A673 (cell line): ENCODE data around the gene ARPP21. TPM values are rescaled to one million over a fixed set of nuclear protein-coding genes. Genes with fewer than 3 reads are reported as not detected.
"Not testable (repeated sequence)": the region's sequence is repeated elsewhere in the genome, so short reads cannot be mapped to it uniquely, and the experiment has no call there.

Experiments used
- BruUV-seq: library from RNA; stranded (reverse); fragments of 400-500 nt; replicated peaks from 2 replicates; lab custom pipeline; 2021; lab: Mats Ljungman, UMichigan
- CTCF ChIA-PET: fragments of 300-600 bp; sonication (Branson Sonifier 250); formaldehyde crosslinking; loops from one replicate; lab custom pipeline; 2022; ENCODE audit warnings: antibody characterized with exemption; lab: Charles Lee
- POLR2A ChIA-PET: fragments of 300-600 bp; sonication (Branson Sonifier 250); formaldehyde crosslinking; loops from one replicate; lab custom pipeline; 2022; ENCODE audit warnings: antibody characterized with exemption; ENCODE audit not compliant: low non-redundant PET; lab: Charles Lee
- DNase-seq: peaks from one replicate; pipeline ENCODE4 v3.0.0-alpha.2; 2015; ENCODE audit warnings: low spot score
- H3K27ac ChIP-seq: fragments of 200-600 bp; sonication (generic); 2 replicates; pipeline ENCODE4 v1.5.1; 2016; ENCODE audit warnings: mixed run types, low read depth, mild to moderate bottlenecking, mixed read lengths, antibody characterized with exemption, low read length; ENCODE audit not compliant: poor library complexity, severe bottlenecking
- H3K27me3 ChIP-seq: fragments of 200-600 bp; sonication (generic); replicated peaks from 2 replicates; pipeline ENCODE4 v1.6.1; 2017; ENCODE audit warnings: mixed run types, low read depth, mild to moderate bottlenecking, mixed read lengths, antibody characterized with exemption, low read length; ENCODE audit not compliant: insufficient read depth, poor library complexity
- H3K36me3 ChIP-seq: fragments of 200-600 bp; sonication (generic); 2 replicates; pipeline ENCODE4 v1.6.1; 2016; ENCODE audit warnings: mixed run types, mild to moderate bottlenecking, mixed read lengths, antibody characterized with exemption, low read length; ENCODE audit not compliant: insufficient read depth, poor library complexity, severe bottlenecking
- H3K4me1 ChIP-seq: fragments of 200-600 bp; sonication (generic); 2 replicates; pipeline ENCODE4 v1.6.1; 2017; ENCODE audit warnings: mixed run types, mild to moderate bottlenecking, mixed read lengths, antibody characterized with exemption, low read length; ENCODE audit not compliant: insufficient read depth, poor library complexity, severe bottlenecking
- H3K4me3 ChIP-seq: fragments of 200-600 bp; sonication (generic); 2 replicates; pipeline ENCODE4 v1.5.1; 2016; ENCODE audit warnings: low read depth, mixed run types, mild to moderate bottlenecking, mixed read lengths, low read length; ENCODE audit not compliant: poor library complexity, severe bottlenecking
- H3K9me3 ChIP-seq: fragments of 200-600 bp; sonication (generic); 2 replicates; pipeline ENCODE4 v1.6.1; 2016; ENCODE audit warnings: mixed run types, low read depth, mild to moderate bottlenecking, mixed read lengths, antibody characterized with exemption, low read length; ENCODE audit not compliant: poor library complexity, severe bottlenecking
- EZH2 ChIP-seq: fragments of 200-600 bp; sonication (generic); IDR thresholded peaks from 2 replicates; pipeline ENCODE4 v1.6.1; 2017; ENCODE audit warnings: borderline replicate concordance, low read depth, mild to moderate bottlenecking, mixed read lengths, antibody characterized with exemption, low read length; ENCODE audit not compliant: poor library complexity, severe bottlenecking
- intact Hi-C: fragments of 100-400 bp; cut with micrococcal nuclease; formaldehyde crosslinking; loops from one replicate; pipeline ENCODE4 v1.10.0; 2022; ENCODE audit not compliant: unreplicated experiment
- total RNA-seq: library from RNA; stranded (reverse); gene quantifications from 2 replicates; pipeline ENCODE4 v1.2.3, GENCODE V29; 2021
- TF ChIP-seq, protein P1 (sequence below): fragments of 300-800, 200-600 bp; sonication (generic); conservative IDR thresholded peaks from 2 replicates; pipeline ENCODE4 v1.5.1; 2017; ENCODE audit warnings: low read depth, mild to moderate bottlenecking, antibody characterized with exemption, low read length, moderate library complexity, mixed read lengths

ARPP21 gene
- total RNA-seq, 1 experiment from 2014 or later: not detected

DNA sequence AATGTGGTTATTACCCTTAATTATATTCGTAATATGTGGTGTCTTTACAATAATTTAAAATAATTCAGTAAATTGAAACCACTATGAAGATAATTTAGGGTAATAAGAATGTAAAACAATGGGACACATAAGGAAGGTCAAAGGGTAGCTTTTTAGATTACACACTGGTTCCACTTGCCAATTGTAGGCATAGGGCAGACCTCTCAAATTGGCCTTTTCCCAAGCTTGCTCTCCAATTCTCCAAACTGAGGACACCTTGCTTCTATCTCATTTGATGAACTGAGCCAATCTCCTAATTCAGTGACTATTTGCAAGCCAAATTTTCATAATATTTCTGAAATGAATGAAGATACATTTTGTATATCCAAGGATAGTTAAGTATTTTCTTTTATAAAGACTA, 151.4 kb downstream of the ARPP21 start:
- intact Hi-C loops: no loop called here
- POLR2A ChIA-PET: no interaction called here
- H3K4me3 ChIP-seq: no peak overlapping the region
- no TSS peak for BruUV-seq
- no peaks in the 10 kb centered on the region for H3K9me3 ChIP-seq
- DNase-seq: no peak
- no peaks in the 10 kb centered on the region for H3K4me1 ChIP-seq
- no peak overlapping the region for H3K27ac ChIP-seq
- no peaks in the 10 kb centered on the region for H3K36me3 ChIP-seq
- no peaks in the 10 kb centered on the region for H3K27me3 ChIP-seq
- CTCF ChIA-PET: no interaction called here
- no peak for TF ChIP-seq EZH2

DNA sequence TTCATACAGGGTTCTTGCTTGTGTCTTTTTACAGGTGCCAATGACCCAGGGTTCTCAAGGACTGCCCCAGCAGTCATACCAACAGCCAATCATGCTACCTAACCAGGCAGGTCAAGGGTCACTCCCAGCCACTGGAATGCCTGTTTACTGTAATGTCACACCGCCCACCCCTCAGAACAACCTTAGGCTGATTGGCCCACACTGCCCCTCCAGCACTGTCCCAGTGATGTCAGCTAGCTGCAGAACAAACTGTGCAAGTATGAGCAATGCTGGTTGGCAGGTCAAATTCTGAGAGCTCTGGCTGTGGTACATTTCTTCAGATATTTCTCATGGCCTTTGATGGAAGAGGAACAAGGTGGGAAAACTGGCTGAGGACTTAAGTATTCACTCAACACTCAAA, 154.3 kb downstream of the ARPP21 start:
- no TSS peak for BruUV-seq
- DNase-seq: no peak
- H3K4me3 ChIP-seq: no peak overlapping the region
- ChIA-PET CTCF (no interaction called here), POLR2A (no interaction called here)
- no peak for TF ChIP-seq EZH2
- TF ChIP-seq, protein P1, sequence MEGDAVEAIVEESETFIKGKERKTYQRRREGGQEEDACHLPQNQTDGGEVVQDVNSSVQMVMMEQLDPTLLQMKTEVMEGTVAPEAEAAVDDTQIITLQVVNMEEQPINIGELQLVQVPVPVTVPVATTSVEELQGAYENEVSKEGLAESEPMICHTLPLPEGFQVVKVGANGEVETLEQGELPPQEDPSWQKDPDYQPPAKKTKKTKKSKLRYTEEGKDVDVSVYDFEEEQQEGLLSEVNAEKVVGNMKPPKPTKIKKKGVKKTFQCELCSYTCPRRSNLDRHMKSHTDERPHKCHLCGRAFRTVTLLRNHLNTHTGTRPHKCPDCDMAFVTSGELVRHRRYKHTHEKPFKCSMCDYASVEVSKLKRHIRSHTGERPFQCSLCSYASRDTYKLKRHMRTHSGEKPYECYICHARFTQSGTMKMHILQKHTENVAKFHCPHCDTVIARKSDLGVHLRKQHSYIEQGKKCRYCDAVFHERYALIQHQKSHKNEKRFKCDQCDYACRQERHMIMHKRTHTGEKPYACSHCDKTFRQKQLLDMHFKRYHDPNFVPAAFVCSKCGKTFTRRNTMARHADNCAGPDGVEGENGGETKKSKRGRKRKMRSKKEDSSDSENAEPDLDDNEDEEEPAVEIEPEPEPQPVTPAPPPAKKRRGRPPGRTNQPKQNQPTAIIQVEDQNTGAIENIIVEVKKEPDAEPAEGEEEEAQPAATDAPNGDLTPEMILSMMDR: no peak
- no peaks in the 10 kb centered on the region for H3K4me1 ChIP-seq
- no peaks in the 10 kb centered on the region for H3K27me3 ChIP-seq
- H3K27ac ChIP-seq: no peak overlapping the region
- H3K9me3 ChIP-seq: no peaks in the 10 kb centered on the region
- intact Hi-C loops: no loop called here
- no peaks in the 10 kb centered on the region for H3K36me3 ChIP-seq

GRCh38 chr3:35800960-35801459, 161.7 kb downstream of the ARPP21 start:
- TF ChIP-seq, protein P1: no peak
- no peak for TF ChIP-seq EZH2
- ChIA-PET CTCF (no interaction called here), POLR2A (no interaction called here)
- intact Hi-C loops: no loop called here
- Histone ChIP-seq H3K27me3 (no peaks in the 10 kb centered on the region), H3K36me3 (no peaks in the 10 kb centered on the region), H3K4me1 (no peaks in the 10 kb centered on the region), H3K9me3 (no peaks in the 10 kb centered on the region), H3K27ac (no peak overlapping the region), H3K4me3 (no peak overlapping the region)
- DNase-seq: no peak
- no TSS peak for BruUV-seq

DNA sequence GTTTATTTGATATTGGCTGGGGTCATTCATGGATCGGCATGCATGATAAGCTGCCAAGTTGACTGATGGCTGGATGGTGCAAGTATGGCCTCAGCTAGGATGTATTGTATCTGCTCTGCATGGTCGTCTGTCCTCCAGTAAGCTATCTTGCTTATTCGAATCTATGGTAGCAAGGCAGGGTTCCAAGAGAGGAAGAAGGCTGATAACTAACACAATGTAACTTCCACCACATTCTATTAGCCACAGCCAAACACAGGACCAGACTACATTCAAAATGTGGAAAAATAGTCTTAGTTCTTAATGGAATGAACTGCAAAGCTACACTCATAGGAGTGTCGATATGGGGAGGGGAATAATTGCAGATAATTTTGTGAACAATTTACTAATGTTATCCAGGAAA, 175.2 kb downstream of the ARPP21 start:
- H3K36me3 ChIP-seq: no peaks in the 10 kb centered on the region
- ChIA-PET POLR2A (no interaction called here), CTCF (no interaction called here)
- H3K27ac ChIP-seq: no peak overlapping the region
- H3K4me1 ChIP-seq: no peaks in the 10 kb centered on the region
- H3K9me3 ChIP-seq: no peaks in the 10 kb centered on the region
- no peak overlapping the region for H3K4me3 ChIP-seq
- intact Hi-C loops: no loop called here
- TF ChIP-seq, protein P1: no peak
- TF ChIP-seq EZH2: no peak
- DNase-seq: no peak
- no TSS peak for BruUV-seq
- no peaks in the 10 kb centered on the region for H3K27me3 ChIP-seq

DNA sequence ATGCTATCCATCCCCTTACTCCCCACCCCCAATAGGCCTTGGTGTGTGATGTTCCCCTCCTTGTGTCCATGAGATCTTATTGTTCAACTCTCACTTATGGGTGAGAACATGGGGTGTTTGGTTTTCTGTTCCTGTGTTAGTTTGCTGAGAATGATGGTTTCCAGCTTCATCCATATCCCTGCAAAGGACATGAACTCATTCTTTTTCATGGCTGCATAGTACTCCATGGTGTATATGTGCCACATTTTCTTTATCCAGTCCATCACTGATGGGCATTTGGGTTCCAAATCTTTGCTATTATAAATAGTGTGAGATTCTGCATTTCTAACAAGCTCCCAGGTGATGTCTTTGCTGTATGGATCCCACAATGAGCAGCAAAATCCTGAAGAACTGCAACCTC, 176.5 kb downstream of the ARPP21 start:
- H3K27me3 ChIP-seq, H3K27ac ChIP-seq, CTCF ChIA-PET, H3K4me3 ChIP-seq, DNase-seq, intact Hi-C loops, POLR2A ChIA-PET, BruUV-seq, H3K9me3 ChIP-seq, H3K36me3 ChIP-seq, H3K4me1 ChIP-seq: not testable (repeated sequence)
